Stimulated activated CD4-positive, alpha-beta T cell treated with anti-CD3 and anti-CD28 coated beads, Interleukin-15, amount 100 ng/mL, for 24 hours (primary cell): ENCODE data around the gene LRRC32.
A peak's percentile ranks its signal among the peaks of the same experiment; 100 is the strongest.

Experiments used
- DNase-seq: peaks from one replicate; pipeline ENCODE4 v3.0.0-alpha.2; 2020

Gene LRRC32

GRCh38 chr11:76670485-76671236, at the start of gene LRRC32:
TSS of gene LRRC32 (minus strand) at chr11:76670747. CDS start at chr11:76665954, 4,793 bp downstream.
- DNase-seq = peak; percentile 46

GRCh38 chr11:76719686-76720085, 49.1 kb upstream of the LRRC32 start:
- DNase-seq = no peak

- DNase-seq = no peak
Observed at GRCh38 chr11:76719281-76719680, 48.7 kb upstream of the LRRC32 start.

GRCh38 chr11:76717816-76718215, 47.3 kb upstream of the LRRC32 start:
- DNase-seq = no peak

GRCh38 chr11:76717369-76717768, 46.8 kb upstream of the LRRC32 start:
- no peak for DNase-seq

GRCh38 chr11:76716268-76716667, 45.7 kb upstream of the LRRC32 start:
- no peak for DNase-seq

- no peak for DNase-seq
Observed at GRCh38 chr11:76714493-76714892, 43.9 kb upstream of the LRRC32 start.

- DNase-seq = no peak
Observed at GRCh38 chr11:76713499-76713898, 43.0 kb upstream of the LRRC32 start.

- DNase-seq = no peak
Observed at GRCh38 chr11:76712125-76712524, 41.6 kb upstream of the LRRC32 start.

- no peak for DNase-seq
Observed at GRCh38 chr11:76709756-76710155, 39.2 kb upstream of the LRRC32 start.

GRCh38 chr11:76708972-76709660, 38.6 kb upstream of the LRRC32 start:
- DNase-seq = no peak

- DNase-seq = no peak
Observed at GRCh38 chr11:76707293-76707825, 36.8 kb upstream of the LRRC32 start.

GRCh38 chr11:76706667-76707066, 36.1 kb upstream of the LRRC32 start:
- DNase-seq = no peak

- no peak for DNase-seq
Observed at GRCh38 chr11:76705826-76706225, 35.3 kb upstream of the LRRC32 start.

- no peak for DNase-seq
Observed at GRCh38 chr11:76704171-76704948, 33.8 kb upstream of the LRRC32 start.

- no peak for DNase-seq
Observed at GRCh38 chr11:76703707-76704106, 33.2 kb upstream of the LRRC32 start.

- DNase-seq = no peak
Observed at GRCh38 chr11:76702336-76703128, 32.0 kb upstream of the LRRC32 start.

- no peak for DNase-seq
Observed at GRCh38 chr11:76701294-76702040, 30.9 kb upstream of the LRRC32 start.

GRCh38 chr11:76700177-76701100, 29.9 kb upstream of the LRRC32 start:
- peak; percentile 17 for DNase-seq

- DNase-seq = no peak
Observed at GRCh38 chr11:76699451-76700091, 29.0 kb upstream of the LRRC32 start.
